Stimulated activated CD4-positive, alpha-beta T cell treated with anti-CD3 and anti-CD28 coated beads, Interleukin-2, amount 100 ng/mL, for 48 hours (primary cell): ENCODE results near the gene DNAJB6.

Experiments used
- DNase-seq, 2 donors: peaks; one replicate each; pipeline ENCODE4 v3.0.0-alpha.2; 2020

DNAJB6 gene

GRCh38 chr7:157336383-157337315 is at the start of gene DNAJB6:
DNAJB6 (plus strand) TSS chr7:157337004; CDS start chr7:157358573, 21,569 bp downstream.
- peak; percentile 93 to 95 for DNase-seq

GRCh38 chr7:157291404-157292080 is 45.3 kb upstream of the DNAJB6 start:
- DNase-seq = no peak

- no peak for DNase-seq
Observed at GRCh38 chr7:157292258-157292657, 44.5 kb upstream of the DNAJB6 start.

- no peak for DNase-seq
Observed at GRCh38 chr7:157292770-157293412, 43.9 kb upstream of the DNAJB6 start.

GRCh38 chr7:157293413-157293788 is 43.4 kb upstream of the DNAJB6 start:
- DNase-seq = no peak

GRCh38 chr7:157294773-157295172 is 42.0 kb upstream of the DNAJB6 start:
- DNase-seq = no peak

GRCh38 chr7:157295338-157295737 is 41.5 kb upstream of the DNAJB6 start:
- no peak for DNase-seq

- DNase-seq = no peak
Observed at GRCh38 chr7:157297185-157297584, 39.6 kb upstream of the DNAJB6 start.

GRCh38 chr7:157299317-157299612 is 37.5 kb upstream of the DNAJB6 start:
- DNase-seq = no peak

GRCh38 chr7:157299613-157300368 is 37.0 kb upstream of the DNAJB6 start:
- DNase-seq = no peak

GRCh38 chr7:157300369-157300825 is 36.4 kb upstream of the DNAJB6 start:
- DNase-seq = no peak

GRCh38 chr7:157301610-157302120 is 35.1 kb upstream of the DNAJB6 start:
- no peak for DNase-seq

- no peak for DNase-seq
Observed at GRCh38 chr7:157306846-157307838, 29.7 kb upstream of the DNAJB6 start.

GRCh38 chr7:157309988-157310668 is 26.7 kb upstream of the DNAJB6 start:
- no peak for DNase-seq

GRCh38 chr7:157310676-157311185 is 26.1 kb upstream of the DNAJB6 start:
- no peak for DNase-seq

GRCh38 chr7:157312941-157313340 is 23.9 kb upstream of the DNAJB6 start:
- no peak for DNase-seq

GRCh38 chr7:157313645-157314044 is 23.2 kb upstream of the DNAJB6 start:
- no peak for DNase-seq

GRCh38 chr7:157318015-157318706 is 18.6 kb upstream of the DNAJB6 start:
- DNase-seq = no peak

- DNase-seq = no peak
Observed at GRCh38 chr7:157320608-157320980, 16.2 kb upstream of the DNAJB6 start.

GRCh38 chr7:157323401-157323800 is 13.4 kb upstream of the DNAJB6 start:
- no peak for DNase-seq
